Esophagus muscularis mucosa (tissue), 3 donors: Measurements from ENCODE around the gene ROBO1.

Source experiments
- CTCF ChIP-seq, 3 experiments: fragments of 200-600 bp in 2 of 3; fragments of 450-650 bp in 1 of 3; sonication (generic) in 2 of 3; IDR thresholded peaks; one replicate each; pipeline ENCODE4 v1.5.1; 2017 to 2019; ENCODE audit warnings: antibody characterized with exemption in 3 of 3, mild to moderate bottlenecking in 2 of 3, moderate library complexity in 1 of 3
- POLR2A ChIP-seq: fragments of 450-650 bp; IDR thresholded peaks from one replicate; pipeline ENCODE4 v1.6.1; 2017; ENCODE audit warnings: antibody characterized with exemption, moderate library complexity, mild to moderate bottlenecking, low read depth
- POLR2AphosphoS5 ChIP-seq, 2 donors: sonication (generic); formaldehyde crosslinking; IDR thresholded peaks; one replicate each; pipeline ENCODE4 v1.6.1; 2017; ENCODE audit warnings: antibody characterized with exemption in 2 of 2

DNA sequence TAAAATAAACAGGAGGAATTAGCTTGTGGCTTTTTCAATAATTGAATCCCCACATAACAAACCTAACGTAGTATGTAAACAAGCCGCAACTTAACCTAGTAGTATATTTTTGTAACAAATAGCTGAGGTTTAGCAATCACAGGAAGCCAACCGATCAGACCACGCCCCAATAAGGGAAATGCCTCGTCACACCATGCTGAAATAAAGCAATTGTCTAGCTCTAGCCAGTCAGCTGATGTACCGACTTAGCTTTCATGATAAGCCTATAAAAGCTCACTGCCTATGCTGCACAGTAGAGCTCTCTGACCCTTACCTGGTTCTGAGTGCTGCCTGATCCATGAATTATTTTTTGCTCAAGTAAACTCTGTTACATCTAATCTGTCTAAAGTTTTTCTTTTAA, 208.9 kb downstream of the ROBO1 start:
- no peak for TF ChIP-seq POLR2A
- no peak for TF ChIP-seq CTCF (IDR thresholded peaks at IDR 0.05)
- TF ChIP-seq POLR2AphosphoS5 (IDR thresholded peaks at IDR 0.05), result no peak
